OCI-LY7 (cell line): ENCODE results near the gene EEPD1. TPM values are rescaled to one million over a fixed set of nuclear protein-coding genes. Genes with fewer than 3 reads are reported as not detected.

Experiments used
- BruUV-seq: library from RNA; stranded (reverse); fragments of 400-500 nt; replicated peaks from 2 replicates; lab custom pipeline; 2021; lab: Mats Ljungman, UMichigan
- CTCF ChIA-PET: fragments of 300-600 bp; sonication (Branson Sonifier 250); formaldehyde crosslinking; loops from one replicate; lab custom pipeline; 2022; ENCODE audit warnings: antibody characterized with exemption; ENCODE audit not compliant: unreplicated experiment; lab: Charles Lee
- POLR2A ChIA-PET: fragments of 300-600 bp; sonication (Branson Sonifier 250); formaldehyde crosslinking; loops from one replicate; lab custom pipeline; 2022; ENCODE audit warnings: antibody characterized with exemption; lab: Charles Lee
- DNase-seq: peaks from one replicate; pipeline ENCODE4 v3.0.0-alpha.2; 2015; ENCODE audit warnings: low spot score
- H2AFZ ChIP-seq: fragments of 200-600 bp; sonication (generic), shearing (Covaris generic); 2 replicates; pipeline ENCODE4 v1.6.1; 2014; ENCODE audit warnings: mild to moderate bottlenecking, antibody characterized with exemption, low read length, moderate library complexity
- H3K27ac ChIP-seq: fragments of 200-600 bp; sonication (generic); 2 replicates; pipeline ENCODE4 v1.5.1; 2014; ENCODE audit warnings: mixed run types, low read depth, mild to moderate bottlenecking, moderate library complexity, low read length, inconsistent platforms; ENCODE audit not compliant: poor library complexity, severe bottlenecking
- H3K36me3 ChIP-seq: fragments of 200-600 bp; sonication (generic); 2 replicates; pipeline ENCODE4 v1.6.1; 2014; ENCODE audit warnings: mild to moderate bottlenecking, antibody characterized with exemption, low read length, moderate library complexity, mixed read lengths; ENCODE audit not compliant: insufficient read depth
- H3K4me1 ChIP-seq: fragments of 200-600 bp; sonication (generic); 2 replicates; pipeline ENCODE4 v1.5.1; 2014; ENCODE audit warnings: mild to moderate bottlenecking, low read length; ENCODE audit not compliant: insufficient read depth, poor library complexity, severe bottlenecking
- H3K4me2 ChIP-seq: fragments of 200-600 bp; sonication (generic); 2 replicates; pipeline ENCODE4 v1.6.1; 2014; ENCODE audit warnings: mild to moderate bottlenecking, low read length
- H3K4me3 ChIP-seq: fragments of 200-600 bp; sonication (generic); 2 replicates; pipeline ENCODE4 v1.5.1; 2014; ENCODE audit warnings: mild to moderate bottlenecking, low read depth, low read length; ENCODE audit not compliant: poor library complexity, severe bottlenecking
- H3K79me2 ChIP-seq: fragments of 200-600 bp; sonication (generic); 2 replicates; pipeline ENCODE4 v1.6.1; 2016; ENCODE audit warnings: low read depth, mild to moderate bottlenecking, low read length, moderate library complexity, mixed read lengths; ENCODE audit not compliant: insufficient read depth
- H3K9me2 ChIP-seq: fragments of 200-600 bp; sonication (generic); 2 replicates; pipeline ENCODE4 v1.6.1; 2016; ENCODE audit warnings: mild to moderate bottlenecking, low read length, mixed read lengths; ENCODE audit not compliant: insufficient read depth
- H3K9me3 ChIP-seq: fragments of 200-600 bp; sonication (generic); 2 replicates; pipeline ENCODE4 v1.6.1; 2014; ENCODE audit warnings: mild to moderate bottlenecking, mixed run types, low read length, mixed read lengths
- H4K20me1 ChIP-seq: fragments of 200-600 bp; sonication (generic); 2 replicates; pipeline ENCODE4 v1.6.1; 2014; ENCODE audit warnings: mild to moderate bottlenecking, antibody characterized with exemption, low read length, moderate library complexity, mixed read lengths; ENCODE audit not compliant: insufficient read depth
- CTCF ChIP-seq: fragments of 200-600 bp; sonication (generic); conservative IDR thresholded peaks from 2 replicates; pipeline ENCODE4 v1.5.1; 2014; ENCODE audit warnings: mild to moderate bottlenecking, antibody characterized with exemption, low read length, moderate library complexity, mixed read lengths
- EZH2phosphoT487 ChIP-seq: fragments of 200-600 bp; sonication (generic); IDR thresholded peaks from 2 replicates; pipeline ENCODE4 v1.6.1; 2018; ENCODE audit warnings: low read depth, borderline replicate concordance, mild to moderate bottlenecking, mixed run types, antibody characterized with exemption, low read length, moderate library complexity, mixed read lengths
- intact Hi-C: fragments of 100-400 bp; cut with micrococcal nuclease; formaldehyde crosslinking; loops from one replicate; pipeline ENCODE4 v1.10.0; 2022; ENCODE audit not compliant: unreplicated experiment
- total RNA-seq, 2 experiments: library from RNA; depleted of rRNA in 1 of 2; stranded (reverse); fragments of >200 nt in 1 of 2; shearing (Covaris generic) in 1 of 2; gene quantifications; 2 replicates each; pipeline ENCODE4 v1.2.3, GENCODE V29; 2014 to 2022

EEPD1 gene
- total RNA-seq, 2 experiments from 2014 or later: 1.7 to 8.1 TPM

GRCh38 chr7:36306722-36307121 lies 153.7 kb downstream of the EEPD1 start:
- ChIA-PET POLR2A (no interaction called here), CTCF (no interaction called here)
- H3K27ac ChIP-seq: no peak overlapping the region
- no peak for TF ChIP-seq CTCF
- TF ChIP-seq EZH2phosphoT487: no peak
- H2AFZ ChIP-seq: no peak overlapping the region
- no peak overlapping the region for H3K4me3 ChIP-seq
- BruUV-seq: no TSS peak
- no peaks in the 10 kb centered on the region for H3K79me2 ChIP-seq
- H3K4me1 ChIP-seq: no peaks in the 10 kb centered on the region
- H3K9me2 ChIP-seq: no peaks in the 10 kb centered on the region
- H3K36me3 ChIP-seq: no peaks in the 10 kb centered on the region
- intact Hi-C loops: no loop called here
- no peaks in the 10 kb centered on the region for H3K9me3 ChIP-seq
- H3K4me2 ChIP-seq: no peak overlapping the region
- H4K20me1 ChIP-seq: no peaks in the 10 kb centered on the region
- no peak for DNase-seq

GRCh38 chr7:36308031-36308430 lies 155.0 kb downstream of the EEPD1 start:
- Histone ChIP-seq H3K4me3 (no peak overlapping the region), H3K9me2 (no peaks in the 10 kb centered on the region), H2AFZ (no peak overlapping the region), H3K27ac (no peak overlapping the region), H3K9me3 (no peaks in the 10 kb centered on the region), H3K79me2 (no peaks in the 10 kb centered on the region), H3K36me3 (no peaks in the 10 kb centered on the region), H3K4me2 (no peak overlapping the region), H4K20me1 (no peaks in the 10 kb centered on the region), H3K4me1 (no peaks in the 10 kb centered on the region)
- intact Hi-C loops: no loop called here
- CTCF ChIA-PET: no interaction called here
- no peak for DNase-seq
- POLR2A ChIA-PET: interaction anchor here (1.3 kb wide), 1 partner anchor 21 kb away, joined by 3 read pairs; no protein-coding TSS in a partner anchor
- no peak for TF ChIP-seq CTCF
- no peak for TF ChIP-seq EZH2phosphoT487
- no TSS peak for BruUV-seq

GRCh38 chr7:36309301-36309700 lies 156.2 kb downstream of the EEPD1 start:
- TF ChIP-seq CTCF: no peak
- TF ChIP-seq EZH2phosphoT487: no peak
- BruUV-seq: no TSS peak

More at GRCh38 chr7:36309301-36309700, 156.2 kb downstream of the EEPD1 start:
- no peaks in the 10 kb centered on the region for H3K9me2 ChIP-seq
- intact Hi-C loops: no loop called here
- no peak overlapping the region for H3K27ac ChIP-seq
- H3K4me3 ChIP-seq: no peak overlapping the region
- POLR2A ChIA-PET: interaction anchor here (0.6 to 1.3 kb wide), 3 partner anchors 23 to 203 kb away, joined by 3 read pairs; no protein-coding TSS in a partner anchor
- H3K9me3 ChIP-seq: no peaks in the 10 kb centered on the region
- no peaks in the 10 kb centered on the region for H3K79me2 ChIP-seq
- H3K4me2 ChIP-seq: no peak overlapping the region
- no peaks in the 10 kb centered on the region for H3K36me3 ChIP-seq
- H3K4me1 ChIP-seq: no peaks in the 10 kb centered on the region
- CTCF ChIA-PET: no interaction called here
- H2AFZ ChIP-seq: no peak overlapping the region; the same call in 1 of the 2 replicates
- DNase-seq: no peak
- H4K20me1 ChIP-seq: no peaks in the 10 kb centered on the region
